ENCODE results near the gene SOX6. TPM values are rescaled to one million over a fixed set of nuclear protein-coding genes. Genes with fewer than 3 reads are reported as not detected.

The SOX6 gene
- total RNA-seq, 4 donors from 2014 or later = 1.6 to 22.7 (median 6.9) TPM

- no peak overlapping the region for H3K27ac ChIP-seq
- H3K4me3 ChIP-seq = no peak overlapping the region
- in situ Hi-C loops (cut with MboI; ENCODE audit: low pct_ligation_motif_present in 1 of 4, low pct_unique_long_range_greater_than_20kb in 1 of 4, low sequenced_read_pairs in 3 of 4) = no loop called here
- no peaks in the 10 kb centered on the region for H3K9me3 ChIP-seq
- intact Hi-C loops (cut with DNase I; ENCODE audit: low total_unique reads) = no loop called here
- DNase-seq = no peak
- no peaks in the 10 kb centered on the region for H3K4me1 ChIP-seq
- no peak for TF ChIP-seq POLR2A (IDR thresholded peaks at IDR 0.05)
- no peak for TF ChIP-seq POLR2AphosphoS5 (IDR thresholded peaks at IDR 0.05)
- no peak for TF ChIP-seq EP300 (IDR thresholded peaks at IDR 0.05; ENCODE audit: low read depth)
- no peak for TF ChIP-seq CTCF (IDR thresholded peaks at IDR 0.05)
- WGBS, 2 donors (ENCODE audit: low coverage in 1 of 2) = 67 to 69% methylated on average over 3 to 4 of the region's 4 CpGs
- no peaks in the 10 kb centered on the region for H3K36me3 ChIP-seq
- H3K27me3 ChIP-seq = no peaks in the 10 kb centered on the region
These were observed 29.6 kb downstream of the SOX6 start for GRCh38 chr11:16326679-16327297.

DNA sequence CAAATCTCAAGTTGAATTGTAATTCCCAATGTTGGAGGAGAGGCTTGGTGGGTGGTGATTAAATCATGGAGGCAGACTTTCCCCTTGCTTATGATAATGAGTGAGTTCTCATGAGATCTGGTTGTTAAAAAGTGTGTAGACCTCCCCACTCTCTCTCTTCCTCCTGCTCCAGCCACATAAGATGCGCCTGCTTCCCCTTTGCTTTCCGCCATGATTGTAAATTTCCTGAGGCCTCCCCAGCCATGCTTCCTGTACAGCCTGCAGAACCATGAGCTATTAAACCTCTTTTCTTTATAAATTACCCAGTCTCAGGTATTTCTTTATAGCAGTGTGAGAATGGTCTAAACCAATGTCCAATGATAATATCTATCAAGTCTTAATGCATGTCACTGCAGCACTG lies 34.2 kb downstream of the SOX6 start:
- Histone ChIP-seq H3K9me3 (no peaks in the 10 kb centered on the region), H3K4me3 (no peak overlapping the region), H3K36me3 (no peaks in the 10 kb centered on the region), H3K27me3 (no peaks in the 10 kb centered on the region), H3K4me1 (no peaks in the 10 kb centered on the region), H3K27ac (no peak overlapping the region)
- intact Hi-C loops (cut with DNase I; ENCODE audit: low total_unique reads) = no loop called here
- in situ Hi-C loops (cut with MboI; ENCODE audit: low pct_ligation_motif_present in 1 of 4, low pct_unique_long_range_greater_than_20kb in 1 of 4, low sequenced_read_pairs in 3 of 4) = no loop called here
- WGBS, 2 donors (ENCODE audit: low coverage in 1 of 2) = 100% methylated on average over 2 of the region's 2 CpGs; no CpG with 5 or more reads in 1 of the 2 donors
- DNase-seq = no peak
- no peak for TF ChIP-seq POLR2AphosphoS5 (IDR thresholded peaks at IDR 0.05)
- no peak for TF ChIP-seq EP300 (IDR thresholded peaks at IDR 0.05; ENCODE audit: low read depth)
- TF ChIP-seq CTCF (IDR thresholded peaks at IDR 0.05) = no peak
- TF ChIP-seq POLR2A (IDR thresholded peaks at IDR 0.05) = no peak

DNA sequence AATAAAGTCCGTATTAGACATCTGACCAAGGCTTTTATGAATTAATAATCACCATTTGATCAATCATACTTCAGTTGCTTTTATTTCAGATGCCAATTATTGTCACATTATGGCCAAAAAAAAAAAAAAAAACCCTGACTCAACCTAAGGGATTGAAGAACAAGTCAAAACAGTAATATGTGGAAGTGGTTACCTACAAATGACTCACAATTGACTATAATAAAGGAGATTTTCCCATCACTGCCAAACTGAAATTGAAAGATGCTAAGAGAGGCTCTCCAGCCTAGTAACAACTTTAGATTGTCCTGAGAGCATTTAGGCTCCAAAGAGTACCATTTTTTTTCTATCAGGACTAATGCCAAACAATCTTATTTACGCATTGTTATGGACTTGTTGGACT lies 35.2 kb downstream of the SOX6 start:
- WGBS, 2 donors (ENCODE audit: low coverage in 1 of 2) = 81 to 82% methylated on average over 2 of the region's 2 CpGs
- in situ Hi-C loops (cut with MboI; ENCODE audit: low pct_ligation_motif_present in 1 of 4, low pct_unique_long_range_greater_than_20kb in 1 of 4, low sequenced_read_pairs in 3 of 4) (no loop called here), intact Hi-C loops (cut with DNase I; ENCODE audit: low total_unique reads) (no loop called here)
- Histone ChIP-seq H3K27me3 (no peaks in the 10 kb centered on the region), H3K27ac (no peak overlapping the region), H3K9me3 (no peaks in the 10 kb centered on the region), H3K36me3 (no peaks in the 10 kb centered on the region), H3K4me1 (no peaks in the 10 kb centered on the region), H3K4me3 (no peak overlapping the region)
- TF ChIP-seq POLR2A (IDR thresholded peaks at IDR 0.05) (no peak), POLR2AphosphoS5 (IDR thresholded peaks at IDR 0.05) (no peak)
- no peak for DNase-seq

GRCh38 chr11:16318320-16318719 lies 38.0 kb downstream of the SOX6 start:
- TF ChIP-seq EP300 (IDR thresholded peaks at IDR 0.05; ENCODE audit: low read depth) = no peak
- TF ChIP-seq POLR2A (IDR thresholded peaks at IDR 0.05) = no peak
- TF ChIP-seq CTCF (IDR thresholded peaks at IDR 0.05) = no peak
- no peak for TF ChIP-seq POLR2AphosphoS5 (IDR thresholded peaks at IDR 0.05)
- no peaks in the 10 kb centered on the region for H3K27me3 ChIP-seq
- no peaks in the 10 kb centered on the region for H3K9me3 ChIP-seq
- no peaks in the 10 kb centered on the region for H3K4me1 ChIP-seq
- intact Hi-C loops (cut with DNase I; ENCODE audit: low total_unique reads) = no loop called here
- no peak overlapping the region for H3K4me3 ChIP-seq
- in situ Hi-C loops (cut with MboI; ENCODE audit: low pct_ligation_motif_present in 1 of 4, low pct_unique_long_range_greater_than_20kb in 1 of 4, low sequenced_read_pairs in 3 of 4) = no loop called here
- WGBS, 2 donors (ENCODE audit: low coverage in 1 of 2) = 89 to 99% methylated on average over 9 of the region's 9 CpGs
- no peaks in the 10 kb centered on the region for H3K36me3 ChIP-seq
- no peak for DNase-seq
- H3K27ac ChIP-seq = no peak overlapping the region

GRCh38 chr11:16317712-16318111 lies 38.6 kb downstream of the SOX6 start:
- no peak for TF ChIP-seq POLR2AphosphoS5 (IDR thresholded peaks at IDR 0.05)
- TF ChIP-seq POLR2A (IDR thresholded peaks at IDR 0.05) = no peak
- TF ChIP-seq CTCF (IDR thresholded peaks at IDR 0.05) = no peak
- no peak for TF ChIP-seq EP300 (IDR thresholded peaks at IDR 0.05; ENCODE audit: low read depth)

More at GRCh38 chr11:16317712-16318111, 38.6 kb downstream of the SOX6 start:
- Histone ChIP-seq H3K27ac (no peak overlapping the region), H3K4me3 (no peak overlapping the region), H3K36me3 (no peaks in the 10 kb centered on the region), H3K27me3 (no peaks in the 10 kb centered on the region), H3K4me1 (no peaks in the 10 kb centered on the region), H3K9me3 (no peaks in the 10 kb centered on the region)
- 53 to 67% methylated on average over 1 of the region's 1 CpG for WGBS, 2 donors (ENCODE audit: low coverage in 1 of 2)
- no peak for DNase-seq
- in situ Hi-C loops (cut with MboI; ENCODE audit: low pct_ligation_motif_present in 1 of 4, low pct_unique_long_range_greater_than_20kb in 1 of 4, low sequenced_read_pairs in 3 of 4) (no loop called here), intact Hi-C loops (cut with DNase I; ENCODE audit: low total_unique reads) (no loop called here)
